Subcutaneous preadipocyte (primary cell): ENCODE measurements around the gene LIPK. TPM values are rescaled to one million over a fixed set of nuclear protein-coding genes. Genes with fewer than 3 reads are reported as not detected.

ENCODE experiments used
- total RNA-seq: library from RNA; depleted of rRNA; stranded (reverse); fragments of >200 nt; gene quantifications from 2 replicates; pipeline ENCODE4 v1.2.3, GENCODE V29; 2012

LIPK gene, protein sequence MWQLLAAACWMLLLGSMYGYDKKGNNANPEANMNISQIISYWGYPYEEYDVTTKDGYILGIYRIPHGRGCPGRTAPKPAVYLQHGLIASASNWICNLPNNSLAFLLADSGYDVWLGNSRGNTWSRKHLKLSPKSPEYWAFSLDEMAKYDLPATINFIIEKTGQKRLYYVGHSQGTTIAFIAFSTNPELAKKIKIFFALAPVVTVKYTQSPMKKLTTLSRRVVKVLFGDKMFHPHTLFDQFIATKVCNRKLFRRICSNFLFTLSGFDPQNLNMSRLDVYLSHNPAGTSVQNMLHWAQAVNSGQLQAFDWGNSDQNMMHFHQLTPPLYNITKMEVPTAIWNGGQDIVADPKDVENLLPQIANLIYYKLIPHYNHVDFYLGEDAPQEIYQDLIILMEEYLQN
- total RNA-seq = not detected in 2 replicates

DNA sequence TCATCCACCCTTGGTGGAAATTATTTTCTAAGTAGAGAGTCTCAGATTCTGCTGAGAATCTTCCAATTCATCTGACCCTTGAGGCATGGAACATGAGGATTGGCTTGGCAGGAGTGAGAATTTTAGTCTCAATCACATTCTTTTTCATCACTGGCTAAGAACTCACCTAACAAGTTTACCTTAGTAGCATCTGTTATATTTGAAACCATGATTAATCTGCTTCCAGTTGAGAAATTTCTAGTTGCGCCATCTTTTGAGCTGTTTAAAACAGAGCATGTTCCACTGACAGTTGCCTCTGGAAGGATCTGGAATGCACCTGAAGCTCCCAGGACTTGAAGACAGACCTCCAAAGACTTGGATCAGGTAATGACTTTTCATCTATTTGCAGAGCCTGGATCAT, at the start of gene LIPK:
LIPK (plus strand) TSS at position 292 of the 400 bp plus-strand sequence. CDS start 18,295 bp downstream, outside the sequence.

DNA sequence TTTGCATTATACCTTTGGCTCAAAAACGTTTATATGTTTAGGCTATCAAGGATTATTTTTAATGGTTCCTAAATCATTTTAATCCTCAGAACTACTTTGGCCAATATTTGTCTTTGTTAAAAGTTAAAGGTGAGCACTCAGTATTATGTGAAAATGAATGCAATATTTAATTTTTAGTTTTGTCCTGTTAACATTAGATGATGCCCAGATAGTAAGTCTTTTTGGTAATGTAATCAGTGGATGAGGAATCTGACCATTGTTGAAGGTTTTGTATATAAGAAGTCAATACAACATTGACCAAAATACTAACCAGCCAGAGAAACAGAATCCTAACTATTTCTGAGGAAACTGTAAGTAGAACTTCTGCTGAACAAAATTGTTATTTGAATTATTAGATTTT, 41.9 kb upstream of the LIPK start, which contains the start of gene LIPF:
LIPF (plus strand) TSS at position 301 of the 400 bp plus-strand sequence. CDS start 2,856 bp downstream, outside the sequence.

DNA sequence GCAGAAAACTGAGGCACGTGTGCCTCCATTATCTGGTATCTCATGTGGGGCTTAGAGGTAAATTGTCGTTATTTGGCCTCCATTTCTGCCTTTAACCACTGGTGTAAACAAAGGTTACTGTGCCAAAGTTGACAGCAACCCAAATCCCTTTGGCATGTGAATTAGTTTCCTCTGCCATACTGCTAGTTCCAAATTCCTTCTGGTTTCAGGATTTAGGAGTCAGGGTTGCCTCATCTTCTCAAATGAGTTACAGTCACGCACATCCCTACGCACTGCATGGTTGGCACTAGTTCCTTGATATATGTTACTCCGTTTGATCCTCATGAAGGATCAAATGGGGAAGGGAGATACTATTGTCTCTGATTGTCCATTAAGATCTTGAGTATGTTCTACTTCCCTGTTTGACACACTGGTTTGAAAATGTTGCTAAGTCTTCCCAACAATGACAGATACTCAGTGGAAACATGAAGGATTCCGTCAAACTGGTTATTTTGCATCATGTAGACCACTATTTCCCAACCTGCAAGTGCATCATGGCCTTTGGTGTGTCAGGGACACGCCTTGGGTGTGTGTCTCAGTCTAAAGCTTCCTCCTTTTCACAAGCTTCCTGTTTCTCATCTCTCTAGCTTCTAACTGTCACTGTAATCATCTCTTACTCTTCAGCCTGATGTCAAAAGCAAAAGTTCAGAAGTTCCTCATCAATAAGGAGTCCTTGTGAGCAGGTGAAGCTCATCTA, 53.5 kb downstream of the LIPK start, which contains the start of gene LIPN:
LIPN (plus strand) TSS at position 655 of the 736 bp plus-strand sequence. CDS start 1,386 bp downstream, outside the sequence.

Other genes starting within 250 kb of the LIPK start
- gene RNLS, start 122.9 kb upstream of the LIPK start, total RNA-seq = 10.8 and 14.0 TPM in 2 replicates
- gene LIPJ, start 119.5 kb upstream of the LIPK start, total RNA-seq = 0.73 TPM in 1 of 2 replicates, not detected in the other
- gene LIPF, start 41.8 kb upstream of the LIPK start, total RNA-seq = not detected in 2 replicates
- not detected in 2 replicates for gene LIPN, start 53.8 kb downstream of the LIPK start, total RNA-seq
- gene LIPM, start 96.5 kb downstream of the LIPK start, total RNA-seq = not detected in 2 replicates
- not detected in 2 replicates for gene ANKRD22, start 145.6 kb downstream of the LIPK start, total RNA-seq
- 33.4 and 45.9 TPM in 2 replicates for gene STAMBPL1, start 174.0 kb downstream of the LIPK start, total RNA-seq
- 37.1 and 72.0 TPM in 2 replicates for gene ACTA2, start 246.5 kb downstream of the LIPK start, total RNA-seq